ENCODE results near the gene NFE2L2. TPM values are rescaled to one million over a fixed set of nuclear protein-coding genes. Genes with fewer than 3 reads are reported as not detected.
A peak's percentile ranks its signal among the peaks of the same experiment; 100 is the strongest.

NFE2L2 gene
- total and polyA plus RNA-seq, 9 of the 15 experiments (the other 6 are each of a cell fraction or from before 2014, with no cell fraction given), result 29.3 to 120 (median 59.3) TPM

DNA sequence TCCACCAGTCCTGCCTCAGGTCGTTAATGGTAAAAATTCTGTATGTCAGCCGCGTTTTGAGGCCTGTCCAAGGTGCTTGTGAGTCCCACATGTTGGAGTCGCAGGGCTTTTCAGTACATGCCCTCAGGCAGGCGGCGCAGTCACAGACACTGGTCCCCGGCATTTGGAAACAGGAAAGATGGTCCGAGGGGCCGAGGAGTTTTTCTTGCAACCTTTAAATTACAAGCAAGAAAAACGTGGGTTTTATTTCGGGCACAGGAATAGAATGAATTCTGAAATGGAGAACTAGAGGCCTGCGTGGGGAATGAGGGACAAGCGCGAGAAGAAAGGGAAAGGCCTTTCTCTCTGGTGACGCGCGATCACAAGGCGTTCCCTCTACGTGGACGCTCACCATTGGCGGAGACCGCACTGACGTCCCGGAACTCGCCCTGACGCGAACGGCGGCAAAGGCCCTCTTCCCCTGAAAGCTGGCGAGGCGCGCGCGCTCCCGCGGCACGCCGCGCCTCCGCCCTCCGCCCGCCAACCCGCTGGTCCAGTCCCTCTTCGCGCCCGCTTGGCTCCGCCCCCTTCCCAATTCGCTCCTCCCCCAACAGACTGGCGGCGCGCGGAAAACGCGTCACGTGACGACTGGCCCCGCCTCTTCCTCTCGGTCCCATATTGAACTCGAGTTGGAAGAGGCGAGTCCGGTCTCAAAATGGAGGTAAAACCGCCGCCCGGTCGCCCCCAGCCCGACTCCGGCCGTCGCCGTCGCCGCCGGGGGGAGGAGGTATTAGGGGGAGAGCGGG, 52.2 kb downstream of the NFE2L2 start, which contains the start of gene HNRNPA3 (continued):
- TF ChIP-seq MGA (IDR thresholded peaks at IDR 0.05) (peak; percentile 95), PURB (CRISPR knock-in tag; IDR thresholded peaks at IDR 0.05; ENCODE audit: low read depth) (no peak), HDAC8 (tag; IDR thresholded peaks at IDR 0.05) (peak; percentile 80; the same call in 1 of the 2 replicates), MBD2 (IDR thresholded peaks at IDR 0.05; ENCODE audit: borderline replicate concordance, low read depth) (0 out of 2 replicates have a peak, but pooled peaks have one; percentile 67), IRF2 (CRISPR knock-in tag; IDR thresholded peaks at IDR 0.05) (no peak), SMAD4 (CRISPR knock-in tag; conservative IDR thresholded peaks at IDR 0.05) (0 out of 2 replicates have a peak, but pooled peaks have one; percentile 64), SIRT6 (IDR thresholded peaks at IDR 0.05; ENCODE audit: low read depth, low read length) (no peak), KLF1 (tag; IDR thresholded peaks at IDR 0.05) (peak; percentile 49; the same call in 1 of the 2 replicates), ETV5 (CRISPR knock-in tag; IDR thresholded peaks at IDR 0.05; ENCODE audit: low read depth) (no peak), DMBX1 (CRISPR knock-in tag; IDR thresholded peaks at IDR 0.05; ENCODE audit: borderline replicate concordance) (0 out of 2 replicates have a peak, but pooled peaks have one; percentile 37), SMC3 (conservative IDR thresholded peaks at IDR 0.05; ENCODE audit: insufficient read depth, low read depth, low read length) (no peak), DNMT1 (IDR thresholded peaks at IDR 0.05) (no peak), THRB (CRISPR knock-in tag; conservative IDR thresholded peaks at IDR 0.05) (peak; percentile 62; the same call in 1 of the 2 replicates), PCBP2 (IDR thresholded peaks at IDR 0.05; ENCODE audit: low read depth, low read length, poor library complexity, severe bottlenecking) (no peak)

Data from K562 (cell line).